ENCODE measurements around the gene ANKRD28.

- TF ChIP-seq HDGF (IDR thresholded peaks at IDR 0.05; ENCODE audit: borderline replicate concordance) (no peak), LEF1 (IDR thresholded peaks at IDR 0.05; ENCODE audit: borderline replicate concordance) (no peak), PKNOX1 (IDR thresholded peaks at IDR 0.05) (no peak), SP1 (IDR thresholded peaks at IDR 0.05) (no peak), ELF4 (IDR thresholded peaks at IDR 0.05) (no peak), NFRKB (IDR thresholded peaks at IDR 0.05) (no peak), FOXM1 (IDR thresholded peaks at IDR 0.05; ENCODE audit: borderline replicate concordance) (no peak), TARDBP (IDR thresholded peaks at IDR 0.05) (no peak), FOXK2 (IDR thresholded peaks at IDR 0.05) (no peak), SUZ12 (IDR thresholded peaks at IDR 0.05) (no peak), CTBP1 (IDR thresholded peaks at IDR 0.05; ENCODE audit: borderline replicate concordance) (no peak)
These were observed 53.6 kb downstream of the ANKRD28 start for GRCh38 chr3:15744176-15744575.

Data from HEK293T (cell line).